ES-I3 (cell line): Measurements from ENCODE around the gene UBE2B.

Experiments
- H3K36me3 ChIP-seq: 2 replicates; pipeline ENCODE4 v1.6.1; 2013; ENCODE audit warnings: mild to moderate bottlenecking, low read length, control low read depth, moderate library complexity; ENCODE audit not compliant: insufficient read depth
- H3K4me1 ChIP-seq: 2 replicates; pipeline ENCODE4 v1.6.1; 2013; ENCODE audit warnings: mild to moderate bottlenecking, control low read depth, low read length; ENCODE audit not compliant: insufficient read depth
- H3K9ac ChIP-seq: 2 replicates; pipeline ENCODE4 v1.6.1; 2013; ENCODE audit warnings: low read depth, mild to moderate bottlenecking, low read length, moderate library complexity
- H3K9me3 ChIP-seq: 2 replicates; pipeline ENCODE4 v1.6.1; 2013; ENCODE audit warnings: mild to moderate bottlenecking, low read length, moderate library complexity; ENCODE audit not compliant: control insufficient read depth, insufficient read depth

The UBE2B gene

DNA sequence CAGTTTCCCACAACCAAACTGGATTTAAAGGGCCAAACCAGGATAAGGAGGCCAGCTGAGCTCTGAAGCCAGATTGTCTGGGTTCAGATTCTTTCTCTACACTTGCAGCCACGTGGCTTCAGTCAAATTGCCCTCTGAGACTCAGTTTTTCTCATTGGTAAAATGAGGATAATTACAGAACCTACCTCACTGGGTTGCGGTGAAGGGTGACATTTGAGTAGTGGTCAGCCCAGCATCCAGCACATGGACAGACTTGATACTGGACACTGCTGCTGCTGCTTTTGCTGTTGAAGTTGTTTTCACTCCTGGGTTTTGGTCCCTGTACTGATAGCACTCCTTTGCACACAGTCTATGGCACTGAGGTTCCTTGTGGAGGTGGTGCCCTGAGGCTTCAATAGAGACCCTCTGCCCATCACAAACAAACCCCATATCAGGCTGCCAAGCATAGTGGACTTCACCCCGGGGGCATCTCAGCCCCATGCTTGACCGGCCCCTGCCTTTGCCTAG is 66.0 kb downstream of the UBE2B start:
- Histone ChIP-seq H3K9ac (no peak overlapping the region), H3K36me3 (peaks cover 4% of the 10 kb centered on the region; the same call in 1 of the 2 replicates), H3K4me1 (peaks cover 47% of the 10 kb centered on the region), H3K9me3 (no peaks in the 10 kb centered on the region)

DNA sequence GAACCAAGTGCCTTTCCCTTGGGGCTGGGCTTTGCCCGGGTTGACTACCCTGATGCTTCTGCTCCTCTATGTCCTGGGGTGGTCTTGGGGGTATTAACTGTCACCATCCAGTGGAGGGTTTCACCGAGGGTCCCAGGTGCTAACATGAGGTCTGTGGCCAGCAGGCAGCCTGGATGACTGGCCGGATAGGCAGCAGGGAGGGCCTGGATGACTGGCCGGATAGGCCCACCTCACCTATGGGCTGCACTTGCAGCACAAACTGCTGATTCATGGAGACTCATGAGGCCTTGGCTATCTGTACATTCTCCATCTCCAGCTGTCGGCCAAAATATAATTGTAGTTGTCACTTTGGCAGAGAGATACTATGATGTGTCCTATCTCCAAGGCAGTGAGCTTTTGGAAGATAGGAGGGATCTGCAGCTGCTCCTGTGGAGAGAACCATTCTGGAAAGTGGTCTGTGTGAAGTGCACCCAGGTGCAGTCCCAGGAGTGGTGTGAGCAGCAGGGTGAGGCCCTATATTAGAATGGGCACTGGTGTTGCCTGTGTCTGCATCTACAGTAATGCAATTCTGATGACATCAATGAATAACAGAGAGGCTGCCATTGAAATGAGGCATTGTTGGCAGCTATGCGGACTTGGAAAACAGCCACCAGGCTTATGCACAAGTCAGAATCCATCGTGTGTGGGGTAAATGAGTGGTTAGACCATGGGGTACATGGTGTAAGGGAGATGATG is 66.6 kb downstream of the UBE2B start:
- peaks cover 41% of the 10 kb centered on the region for H3K4me1 ChIP-seq
- H3K36me3 ChIP-seq = peaks cover 4% of the 10 kb centered on the region; the same call in 1 of the 2 replicates
- no peak overlapping the region for H3K9ac ChIP-seq
- H3K9me3 ChIP-seq = no peaks in the 10 kb centered on the region

DNA sequence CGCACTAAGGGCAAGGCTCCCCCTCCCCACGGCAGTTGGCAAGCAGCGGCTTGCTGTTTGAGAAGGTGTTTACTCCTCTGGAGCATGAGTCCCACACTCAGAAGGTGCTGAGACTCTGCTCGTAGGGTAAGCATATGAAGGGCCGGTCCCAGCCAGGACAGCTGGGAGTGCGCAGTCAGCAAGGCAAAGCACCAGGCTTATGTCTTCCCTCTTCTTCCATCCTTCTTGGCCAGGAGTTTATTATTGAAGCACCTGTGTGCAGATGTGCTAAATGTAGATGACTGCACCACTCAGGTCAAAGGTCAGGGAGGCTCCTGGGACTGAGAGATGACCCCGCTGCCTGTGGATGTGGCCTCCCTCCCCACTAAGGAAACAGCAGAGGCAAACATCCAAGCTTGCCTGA is 67.4 kb downstream of the UBE2B start:
- no peak overlapping the region for H3K9ac ChIP-seq
- H3K36me3 ChIP-seq = peaks cover 4% of the 10 kb centered on the region; the same call in 1 of the 2 replicates
- H3K4me1 ChIP-seq = peaks cover 34% of the 10 kb centered on the region
- no peaks in the 10 kb centered on the region for H3K9me3 ChIP-seq

DNA sequence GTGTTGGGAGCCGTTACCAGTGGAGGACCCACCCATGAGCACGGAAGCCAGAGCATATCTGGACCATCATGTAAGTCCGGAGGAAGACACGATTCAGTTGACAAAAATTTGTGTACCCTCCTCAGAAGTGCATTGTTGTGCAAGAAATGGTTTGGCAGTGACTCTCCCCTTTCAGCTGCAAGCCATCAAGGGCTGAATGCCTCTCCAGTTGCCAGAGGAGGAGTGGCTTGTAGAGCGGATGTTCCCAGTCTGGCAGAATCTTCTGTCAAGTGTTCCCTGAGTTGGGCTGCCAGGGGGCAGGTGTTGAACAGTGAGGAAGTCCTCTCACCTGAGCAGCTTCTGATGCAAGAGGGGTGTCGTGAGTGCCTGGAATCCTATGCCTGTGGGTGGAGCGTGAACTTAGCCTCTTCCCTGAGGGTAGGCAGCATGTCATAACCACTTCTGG is 67.9 kb downstream of the UBE2B start:
- Histone ChIP-seq H3K36me3 (peaks cover 6% of the 10 kb centered on the region; the same call in 1 of the 2 replicates), H3K4me1 (peaks cover 32% of the 10 kb centered on the region), H3K9me3 (no peaks in the 10 kb centered on the region), H3K9ac (no peak overlapping the region)

DNA sequence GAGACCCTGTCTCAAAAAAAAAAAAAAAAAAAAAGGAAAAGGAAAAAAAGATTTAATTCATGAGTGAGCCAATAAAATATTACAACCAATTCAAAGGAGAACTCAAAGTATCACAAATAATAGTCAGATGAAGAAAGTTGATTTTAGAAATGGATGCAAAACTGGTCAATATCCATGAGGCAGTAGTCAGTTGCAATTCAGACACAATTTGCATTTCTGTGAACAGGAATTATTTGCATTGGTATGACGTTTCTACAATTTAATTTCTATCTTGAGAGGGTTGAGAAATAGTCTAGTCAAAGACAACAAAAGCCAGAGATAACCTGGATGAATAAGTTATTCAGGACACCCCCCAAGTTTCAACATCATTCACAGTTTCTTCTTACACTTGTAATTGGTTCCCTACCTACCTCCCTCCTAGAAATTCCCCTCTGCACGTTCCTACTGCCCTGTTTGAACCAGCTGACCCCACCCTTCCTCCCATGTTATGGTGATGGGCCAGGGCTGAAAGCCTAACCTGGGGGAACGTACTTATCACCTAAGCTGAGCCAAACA is 68.9 kb downstream of the UBE2B start:
- no peaks in the 10 kb centered on the region for H3K9me3 ChIP-seq
- peaks cover 6% of the 10 kb centered on the region; the same call in 1 of the 2 replicates for H3K36me3 ChIP-seq
- no peak overlapping the region for H3K9ac ChIP-seq
- peaks cover 32% of the 10 kb centered on the region for H3K4me1 ChIP-seq
